GM12878 (cell line): ENCODE results near the gene RTEL1.

Experiments
- BRCA1 ChIP-seq: IDR thresholded peaks from 2 replicates; pipeline ENCODE4 v1.6.1; 2011; ENCODE audit warnings: low read depth, low read length, improper control_type of control experiment
- EZH2 ChIP-seq: IDR thresholded peaks from 2 replicates; pipeline ENCODE4 v1.6.1; 2012; ENCODE audit warnings: low read depth, mild to moderate bottlenecking, control low read depth, inconsistent platforms, low read length, borderline replicate concordance; ENCODE audit not compliant: control insufficient read depth
- MXI1 ChIP-seq: fragments of 150-350 bp; IDR thresholded peaks from 2 replicates; pipeline ENCODE4 v1.6.1; 2011; ENCODE audit warnings: low read depth, mild to moderate bottlenecking, inconsistent platforms, low read length, improper control_type of control experiment
- POLR2AphosphoS5 ChIP-seq: IDR thresholded peaks from 2 replicates; pipeline ENCODE4 v1.6.1; 2011; ENCODE audit warnings: mild to moderate bottlenecking, low read length, inconsistent platforms
- RB1 ChIP-seq: fragments of 450-650 bp; formaldehyde crosslinking; IDR thresholded peaks from 2 replicates; pipeline ENCODE4 v1.6.1; 2017; ENCODE audit warnings: mild to moderate bottlenecking, borderline replicate concordance
- RBBP5 ChIP-seq: fragments of 200-600 bp; sonication (generic); conservative IDR thresholded peaks from 2 replicates; pipeline ENCODE4 v1.6.1; 2016
- TF ChIP-seq, protein P1 (sequence below), 3 experiments: IDR thresholded peaks in 2 of 3; conservative IDR thresholded peaks in 1 of 3; 2 replicates each; pipeline ENCODE4 v1.5.1; 2011; ENCODE audit warnings: low read depth in 3 of 3, low read length in 3 of 3, mild to moderate bottlenecking in 3 of 3, control low read depth in 2 of 3, moderate library complexity in 2 of 3, inconsistent platforms in 1 of 3, mixed read lengths in 1 of 3; ENCODE audit not compliant: control insufficient read depth in 2 of 3, insufficient read depth in 1 of 3; ENCODE audit errors: extremely low read depth in 1 of 3

DNA sequence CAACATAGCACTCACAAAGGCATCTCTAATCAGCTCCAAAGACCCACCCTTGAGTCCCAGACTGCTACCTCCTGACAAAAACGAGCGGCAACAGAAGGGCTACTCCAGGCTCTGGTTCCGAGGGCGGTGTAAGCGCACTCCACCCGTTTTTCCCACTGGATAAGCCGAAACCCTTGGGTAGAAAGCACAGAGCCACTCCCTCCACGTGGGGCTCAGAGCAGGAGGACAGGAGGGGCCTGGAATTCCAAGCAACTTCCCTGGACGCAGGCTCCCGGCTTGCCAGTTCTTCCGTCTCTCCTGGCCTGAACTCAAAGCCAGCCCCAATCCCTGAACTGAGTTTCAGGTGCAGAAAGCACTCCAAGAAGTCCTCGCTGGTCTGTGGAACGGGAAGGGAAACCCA is 38.6 kb upstream of the RTEL1 start:
- TF ChIP-seq, protein P1, sequence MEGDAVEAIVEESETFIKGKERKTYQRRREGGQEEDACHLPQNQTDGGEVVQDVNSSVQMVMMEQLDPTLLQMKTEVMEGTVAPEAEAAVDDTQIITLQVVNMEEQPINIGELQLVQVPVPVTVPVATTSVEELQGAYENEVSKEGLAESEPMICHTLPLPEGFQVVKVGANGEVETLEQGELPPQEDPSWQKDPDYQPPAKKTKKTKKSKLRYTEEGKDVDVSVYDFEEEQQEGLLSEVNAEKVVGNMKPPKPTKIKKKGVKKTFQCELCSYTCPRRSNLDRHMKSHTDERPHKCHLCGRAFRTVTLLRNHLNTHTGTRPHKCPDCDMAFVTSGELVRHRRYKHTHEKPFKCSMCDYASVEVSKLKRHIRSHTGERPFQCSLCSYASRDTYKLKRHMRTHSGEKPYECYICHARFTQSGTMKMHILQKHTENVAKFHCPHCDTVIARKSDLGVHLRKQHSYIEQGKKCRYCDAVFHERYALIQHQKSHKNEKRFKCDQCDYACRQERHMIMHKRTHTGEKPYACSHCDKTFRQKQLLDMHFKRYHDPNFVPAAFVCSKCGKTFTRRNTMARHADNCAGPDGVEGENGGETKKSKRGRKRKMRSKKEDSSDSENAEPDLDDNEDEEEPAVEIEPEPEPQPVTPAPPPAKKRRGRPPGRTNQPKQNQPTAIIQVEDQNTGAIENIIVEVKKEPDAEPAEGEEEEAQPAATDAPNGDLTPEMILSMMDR (IDR thresholded peaks at IDR 0.05 in 2 of 3, conservative IDR thresholded peaks at IDR 0.05 in 1 of 3; ENCODE audit: control insufficient read depth in 2 of 3, extremely low read depth in 1 of 3, insufficient read depth in 1 of 3, low read depth in 3 of 3, low read length in 3 of 3), result no peak
- TF ChIP-seq MXI1 (no peak), RB1 (no peak), POLR2AphosphoS5 (no peak), EZH2 (no peak), RBBP5 (no peak), BRCA1 (no peak)
